Upper lobe of left lung (tissue), 4 donors: Measurements from ENCODE around the gene SELENOW.

Source experiments
- CTCF ChIP-seq, 6 experiments: fragments of 450-650 bp in 4 of 6; fragments of 200-600 bp in 2 of 6; sonication (generic) in 2 of 6; IDR thresholded peaks; one replicate each; pipeline ENCODE4 v1.5.1; 2016 to 2019; ENCODE audit warnings: antibody characterized with exemption in 6 of 6
- EP300 ChIP-seq, 4 donors: sonication (generic); formaldehyde crosslinking; IDR thresholded peaks; one replicate each; pipeline ENCODE4 v1.5.1; 2017; ENCODE audit warnings: antibody characterized with exemption in 4 of 4, control low read depth in 2 of 4
- POLR2A ChIP-seq, 4 donors: fragments of 450-650 bp; IDR thresholded peaks; one replicate each; pipeline ENCODE4 v1.5.1; 2016 to 2017; ENCODE audit warnings: antibody characterized with exemption in 4 of 4, mild to moderate bottlenecking in 2 of 4
- POLR2AphosphoS5 ChIP-seq, 2 donors: sonication (generic); formaldehyde crosslinking; IDR thresholded peaks; one replicate each; pipeline ENCODE4 v1.5.1; 2017; ENCODE audit warnings: antibody characterized with exemption in 2 of 2

- no peak for TF ChIP-seq CTCF (IDR thresholded peaks at IDR 0.05)
- no peak for TF ChIP-seq POLR2A (IDR thresholded peaks at IDR 0.05)
- no peak for TF ChIP-seq POLR2AphosphoS5 (IDR thresholded peaks at IDR 0.05)
- TF ChIP-seq EP300 (IDR thresholded peaks at IDR 0.05): no peak
Observed at GRCh38 chr19:47805313-47805712, 26.8 kb downstream of the SELENOW start.
